K562 (cell line): Measurements from ENCODE around the gene BNIPL.

ENCODE experiments used
- CC2D1A ChIP-seq: fragments of 450-650 bp; IDR thresholded peaks from 2 replicates; pipeline ENCODE4 v1.6.1; 2017; ENCODE audit warnings: mild to moderate bottlenecking
- CREM ChIP-seq: IDR thresholded peaks from 2 replicates; pipeline ENCODE4 v1.6.1; 2014; ENCODE audit warnings: antibody characterized with exemption, low read depth
- FOSL1 ChIP-seq: fragments of 200-800 bp; sonication (Bioruptor generic); conservative IDR thresholded peaks from 2 replicates; pipeline ENCODE4 v1.6.1; 2016; ENCODE audit warnings: missing genetic modification characterization, missing compliant biosample characterization
- GABPB1 ChIP-seq: sonication (generic); formaldehyde crosslinking; IDR thresholded peaks from 2 replicates; pipeline ENCODE4 v1.8.0; 2022; ENCODE audit warnings: mild to moderate bottlenecking, missing genetic modification reagents
- POLR2B ChIP-seq: fragments of 450-650 bp; IDR thresholded peaks from 2 replicates; pipeline ENCODE4 v1.6.1; 2018; ENCODE audit warnings: low read depth; ENCODE audit not compliant: partially characterized antibody
- SMAD1 ChIP-seq: fragments of 150-350 bp; IDR thresholded peaks from 2 replicates; pipeline ENCODE4 v1.6.1; 2014; ENCODE audit warnings: low read length, low read depth; ENCODE audit not compliant: partially characterized antibody
- TCF7 ChIP-seq: sonication (generic); IDR thresholded peaks from 2 replicates; pipeline ENCODE4 v1.6.1; 2016; ENCODE audit warnings: antibody characterized with exemption, borderline replicate concordance
- TF ChIP-seq, protein P1 (sequence below): sonication (generic); formaldehyde crosslinking; IDR thresholded peaks from 2 replicates; pipeline ENCODE4 v1.8.0; 2022; ENCODE audit warnings: missing genetic modification reagents, mild to moderate bottlenecking, borderline replicate concordance
- TF ChIP-seq, protein P2 (sequence below): sonication (generic); formaldehyde crosslinking; IDR thresholded peaks from 2 replicates; pipeline ENCODE4 v1.8.0; 2023; ENCODE audit warnings: mild to moderate bottlenecking, missing genetic modification reagents
- TF ChIP-seq, protein P3 (sequence below), 2 experiments: fragments of 450-650 bp; IDR thresholded peaks; 2 replicates each; pipeline ENCODE4 v1.6.1; 2016

DNA sequence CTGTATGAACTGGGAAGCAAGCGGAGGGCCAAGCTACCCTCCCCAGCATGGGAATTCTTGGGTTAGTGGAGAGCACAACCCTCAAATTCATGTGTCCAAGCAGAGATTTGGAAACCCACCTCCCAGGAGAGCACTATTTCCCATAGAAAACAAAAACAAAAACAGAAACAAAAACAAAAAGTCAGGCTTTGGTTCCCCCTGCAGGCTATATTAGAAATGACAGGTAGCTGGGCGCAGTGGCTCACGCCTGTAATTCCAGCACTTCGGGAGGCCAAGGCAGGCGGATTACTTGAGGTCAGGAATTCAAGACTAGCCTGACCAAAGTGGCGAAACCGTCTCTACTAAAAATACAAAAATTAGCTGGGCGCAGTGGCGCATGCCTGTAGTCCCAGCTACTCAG lies 40.5 kb upstream of the BNIPL start:
- no peak for TF ChIP-seq FOSL1
- TF ChIP-seq, protein P1, sequence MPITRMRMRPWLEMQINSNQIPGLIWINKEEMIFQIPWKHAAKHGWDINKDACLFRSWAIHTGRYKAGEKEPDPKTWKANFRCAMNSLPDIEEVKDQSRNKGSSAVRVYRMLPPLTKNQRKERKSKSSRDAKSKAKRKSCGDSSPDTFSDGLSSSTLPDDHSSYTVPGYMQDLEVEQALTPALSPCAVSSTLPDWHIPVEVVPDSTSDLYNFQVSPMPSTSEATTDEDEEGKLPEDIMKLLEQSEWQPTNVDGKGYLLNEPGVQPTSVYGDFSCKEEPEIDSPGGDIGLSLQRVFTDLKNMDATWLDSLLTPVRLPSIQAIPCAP (CRISPR knock-in tag) = no peak
- no peak for TF ChIP-seq POLR2B
- peak; percentile 64; the same call in 1 of the 2 replicates for TF ChIP-seq CC2D1A
- TF ChIP-seq, protein P2, sequence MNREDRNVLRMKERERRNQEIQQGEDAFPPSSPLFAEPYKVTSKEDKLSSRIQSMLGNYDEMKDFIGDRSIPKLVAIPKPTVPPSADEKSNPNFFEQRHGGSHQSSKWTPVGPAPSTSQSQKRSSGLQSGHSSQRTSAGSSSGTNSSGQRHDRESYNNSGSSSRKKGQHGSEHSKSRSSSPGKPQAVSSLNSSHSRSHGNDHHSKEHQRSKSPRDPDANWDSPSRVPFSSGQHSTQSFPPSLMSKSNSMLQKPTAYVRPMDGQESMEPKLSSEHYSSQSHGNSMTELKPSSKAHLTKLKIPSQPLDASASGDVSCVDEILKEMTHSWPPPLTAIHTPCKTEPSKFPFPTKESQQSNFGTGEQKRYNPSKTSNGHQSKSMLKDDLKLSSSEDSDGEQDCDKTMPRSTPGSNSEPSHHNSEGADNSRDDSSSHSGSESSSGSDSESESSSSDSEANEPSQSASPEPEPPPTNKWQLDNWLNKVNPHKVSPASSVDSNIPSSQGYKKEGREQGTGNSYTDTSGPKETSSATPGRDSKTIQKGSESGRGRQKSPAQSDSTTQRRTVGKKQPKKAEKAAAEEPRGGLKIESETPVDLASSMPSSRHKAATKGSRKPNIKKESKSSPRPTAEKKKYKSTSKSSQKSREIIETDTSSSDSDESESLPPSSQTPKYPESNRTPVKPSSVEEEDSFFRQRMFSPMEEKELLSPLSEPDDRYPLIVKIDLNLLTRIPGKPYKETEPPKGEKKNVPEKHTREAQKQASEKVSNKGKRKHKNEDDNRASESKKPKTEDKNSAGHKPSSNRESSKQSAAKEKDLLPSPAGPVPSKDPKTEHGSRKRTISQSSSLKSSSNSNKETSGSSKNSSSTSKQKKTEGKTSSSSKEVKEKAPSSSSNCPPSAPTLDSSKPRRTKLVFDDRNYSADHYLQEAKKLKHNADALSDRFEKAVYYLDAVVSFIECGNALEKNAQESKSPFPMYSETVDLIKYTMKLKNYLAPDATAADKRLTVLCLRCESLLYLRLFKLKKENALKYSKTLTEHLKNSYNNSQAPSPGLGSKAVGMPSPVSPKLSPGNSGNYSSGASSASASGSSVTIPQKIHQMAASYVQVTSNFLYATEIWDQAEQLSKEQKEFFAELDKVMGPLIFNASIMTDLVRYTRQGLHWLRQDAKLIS = no peak
- TF ChIP-seq GABPB1 (CRISPR knock-in tag) = no peak
- no peak for TF ChIP-seq TCF7
- TF ChIP-seq, protein P3, sequence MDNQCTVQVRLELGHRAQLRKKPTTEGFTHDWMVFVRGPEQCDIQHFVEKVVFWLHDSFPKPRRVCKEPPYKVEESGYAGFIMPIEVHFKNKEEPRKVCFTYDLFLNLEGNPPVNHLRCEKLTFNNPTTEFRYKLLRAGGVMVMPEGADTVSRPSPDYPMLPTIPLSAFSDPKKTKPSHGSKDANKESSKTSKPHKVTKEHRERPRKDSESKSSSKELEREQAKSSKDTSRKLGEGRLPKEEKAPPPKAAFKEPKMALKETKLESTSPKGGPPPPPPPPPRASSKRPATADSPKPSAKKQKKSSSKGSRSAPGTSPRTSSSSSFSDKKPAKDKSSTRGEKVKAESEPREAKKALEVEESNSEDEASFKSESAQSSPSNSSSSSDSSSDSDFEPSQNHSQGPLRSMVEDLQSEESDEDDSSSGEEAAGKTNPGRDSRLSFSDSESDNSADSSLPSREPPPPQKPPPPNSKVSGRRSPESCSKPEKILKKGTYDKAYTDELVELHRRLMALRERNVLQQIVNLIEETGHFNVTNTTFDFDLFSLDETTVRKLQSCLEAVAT (IDR thresholded peaks at IDR 0.05) = no peak
- TF ChIP-seq CREM = no peak
- TF ChIP-seq SMAD1 = no peak
